ENCODE data around the gene PIGX.
"Not testable (repeated sequence)": the region's sequence is repeated elsewhere in the genome, so short reads cannot be mapped to it uniquely, and the experiment has no call there.

Gene PIGX

DNA sequence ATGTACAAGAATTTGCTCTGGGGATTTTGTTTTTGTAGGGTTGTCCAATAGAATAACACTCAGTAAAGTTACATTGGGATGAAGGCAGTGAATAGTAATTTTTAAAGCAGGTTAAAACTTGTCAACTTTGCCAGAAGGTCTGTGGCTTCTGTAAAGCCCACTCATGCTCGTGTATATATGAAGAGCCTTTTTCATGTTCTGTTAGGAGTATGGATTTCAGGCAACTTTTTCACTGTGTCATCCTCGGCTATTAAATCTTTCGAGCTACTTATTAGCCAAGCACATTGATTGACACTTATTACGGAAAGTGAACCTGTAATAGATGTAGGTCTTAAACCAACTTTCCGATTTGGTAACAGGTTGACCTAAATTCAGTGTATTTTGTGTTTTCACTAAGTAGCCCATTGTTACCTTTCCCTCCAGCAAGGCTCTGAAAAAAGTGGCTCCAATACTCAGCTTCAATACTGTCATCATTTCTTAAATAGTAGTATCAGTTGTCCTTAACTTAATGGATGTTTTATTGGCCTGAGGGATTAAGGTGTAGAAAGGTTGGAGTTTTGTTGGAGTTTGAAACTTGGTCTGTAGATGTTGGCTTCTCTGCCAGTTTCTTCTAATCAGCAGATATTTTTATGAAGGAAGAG lies 29.2 kb downstream of the PIGX start:
- DNase-seq, result no peak
- intact Hi-C loops (cut with DNase I), result no loop called here

DNA sequence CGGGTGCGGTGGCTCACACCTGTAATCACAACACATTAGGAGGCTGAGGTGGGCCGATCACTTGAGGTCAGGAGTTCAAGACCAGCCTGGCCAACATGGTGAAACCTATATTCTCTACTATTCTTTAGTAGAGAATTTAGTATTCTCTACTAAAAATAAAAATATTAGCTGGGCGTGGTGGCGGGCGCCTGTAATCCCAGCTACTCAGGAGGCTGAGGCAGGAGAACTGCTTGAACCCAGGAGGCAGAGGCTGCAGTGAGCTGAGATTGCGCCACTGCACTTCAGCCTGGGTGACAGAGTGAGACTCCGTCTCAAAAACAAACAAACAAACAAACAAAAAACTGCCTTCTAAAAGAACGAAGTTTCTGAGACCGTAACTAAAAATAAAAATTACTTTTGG lies 31.4 kb downstream of the PIGX start:
- intact Hi-C loops (cut with DNase I); DNase-seq: not testable (repeated sequence)

DNA sequence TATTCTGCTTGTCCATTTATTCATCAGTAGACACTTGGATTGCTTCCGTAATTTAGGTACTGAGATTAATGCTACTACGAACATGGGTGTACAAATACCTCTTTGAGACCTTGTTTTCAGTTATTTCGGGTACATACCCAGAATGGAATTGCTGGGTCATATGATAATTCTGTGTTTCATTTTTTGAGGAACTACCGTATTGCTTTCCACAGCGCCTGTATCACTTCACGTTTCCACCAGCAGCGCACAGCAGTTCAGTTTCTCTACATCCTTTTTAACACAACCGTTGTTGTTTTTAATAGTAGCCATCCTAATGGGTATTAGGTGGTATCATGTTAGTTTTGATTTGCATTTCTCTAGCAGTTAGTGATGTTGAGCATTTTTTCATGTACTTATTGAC lies 36.9 kb downstream of the PIGX start:
- intact Hi-C loops (cut with DNase I), result no loop called here
- DNase-seq, result no peak

DNA sequence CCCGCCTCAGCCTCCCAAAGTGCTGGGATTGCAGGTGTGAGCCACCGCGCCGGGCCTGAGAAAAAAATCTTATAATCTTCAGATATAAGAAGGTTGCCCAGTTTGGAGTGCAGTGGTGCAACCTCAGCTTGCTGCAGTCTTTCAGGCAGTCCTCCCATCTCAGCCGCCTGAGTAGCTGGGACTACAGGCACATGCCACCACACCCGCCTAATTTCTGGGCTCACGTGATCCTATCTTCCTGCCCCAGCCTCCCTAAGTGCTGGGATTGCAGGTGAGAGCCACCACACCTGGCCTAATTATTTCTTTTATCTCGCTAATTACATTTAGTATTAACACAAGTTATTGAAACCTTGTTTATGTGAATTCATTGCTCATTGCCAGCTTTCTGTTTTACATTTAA lies 41.0 kb downstream of the PIGX start:
- DNase-seq, result no peak
- intact Hi-C loops (cut with DNase I), result no loop called here

DNA sequence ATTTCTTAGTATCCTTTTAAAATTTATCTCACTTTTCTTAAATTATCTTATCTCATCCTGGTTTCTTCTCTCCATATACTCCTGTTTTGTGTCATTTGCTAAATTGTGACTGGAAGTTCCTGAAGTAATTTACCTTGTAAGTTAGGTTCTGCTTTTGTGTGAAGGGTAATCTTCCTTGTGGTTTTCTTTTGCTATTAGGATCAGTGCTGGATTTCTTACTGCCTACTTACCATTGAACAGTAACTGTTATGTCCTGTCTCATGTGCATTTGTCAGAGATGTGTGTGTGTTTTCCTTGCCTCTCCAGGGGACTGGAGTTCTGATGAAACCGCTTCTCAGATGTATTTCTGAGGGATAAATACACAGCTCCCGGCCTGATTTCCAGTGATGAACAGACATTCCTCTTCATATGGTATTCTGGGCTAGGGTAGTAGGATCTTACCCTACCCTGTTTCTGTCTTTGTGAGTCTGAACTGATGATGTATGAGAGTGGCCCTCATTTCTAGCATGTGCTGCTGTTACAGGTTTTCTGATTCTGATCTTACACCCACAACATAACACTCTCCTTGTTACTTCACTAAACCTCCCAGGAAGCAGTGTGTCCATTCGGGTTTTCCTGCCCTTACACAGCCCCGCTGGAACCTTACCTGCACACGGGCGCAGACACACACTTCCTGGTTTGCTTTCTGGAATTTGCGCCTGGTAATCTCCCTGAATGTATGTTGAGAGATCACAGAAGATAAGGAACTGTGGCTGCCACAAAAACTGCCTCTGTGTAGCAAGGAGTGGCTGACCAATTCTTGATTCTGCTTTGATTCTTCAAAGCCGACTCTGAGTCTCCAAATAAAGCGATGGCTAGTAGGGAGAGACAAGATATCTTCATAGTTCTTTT lies 42.2 kb downstream of the PIGX start:
- intact Hi-C loops (cut with DNase I), result no loop called here
- DNase-seq, result no peak

DNA sequence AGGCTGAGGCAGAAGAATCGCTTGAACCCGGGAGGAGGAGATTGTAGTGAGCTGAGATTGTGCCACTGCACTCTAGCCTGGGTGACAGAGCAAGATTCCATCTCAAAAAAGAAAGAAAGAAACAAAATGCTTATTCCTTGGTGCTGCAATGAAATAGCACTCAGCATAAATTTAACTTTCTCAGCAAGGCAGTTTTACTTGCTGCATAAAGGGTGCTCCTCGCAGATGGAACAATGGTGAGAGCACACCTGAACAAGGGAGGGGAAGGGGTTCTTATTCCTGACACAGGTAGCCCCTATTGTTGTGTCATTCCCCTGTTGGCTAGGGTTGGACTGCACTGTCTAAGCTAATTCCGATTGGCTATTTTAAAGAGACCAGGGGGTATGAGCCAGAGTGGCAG lies 44.6 kb downstream of the PIGX start:
- intact Hi-C loops (cut with DNase I), result no loop called here
- no peak for DNase-seq

DNA sequence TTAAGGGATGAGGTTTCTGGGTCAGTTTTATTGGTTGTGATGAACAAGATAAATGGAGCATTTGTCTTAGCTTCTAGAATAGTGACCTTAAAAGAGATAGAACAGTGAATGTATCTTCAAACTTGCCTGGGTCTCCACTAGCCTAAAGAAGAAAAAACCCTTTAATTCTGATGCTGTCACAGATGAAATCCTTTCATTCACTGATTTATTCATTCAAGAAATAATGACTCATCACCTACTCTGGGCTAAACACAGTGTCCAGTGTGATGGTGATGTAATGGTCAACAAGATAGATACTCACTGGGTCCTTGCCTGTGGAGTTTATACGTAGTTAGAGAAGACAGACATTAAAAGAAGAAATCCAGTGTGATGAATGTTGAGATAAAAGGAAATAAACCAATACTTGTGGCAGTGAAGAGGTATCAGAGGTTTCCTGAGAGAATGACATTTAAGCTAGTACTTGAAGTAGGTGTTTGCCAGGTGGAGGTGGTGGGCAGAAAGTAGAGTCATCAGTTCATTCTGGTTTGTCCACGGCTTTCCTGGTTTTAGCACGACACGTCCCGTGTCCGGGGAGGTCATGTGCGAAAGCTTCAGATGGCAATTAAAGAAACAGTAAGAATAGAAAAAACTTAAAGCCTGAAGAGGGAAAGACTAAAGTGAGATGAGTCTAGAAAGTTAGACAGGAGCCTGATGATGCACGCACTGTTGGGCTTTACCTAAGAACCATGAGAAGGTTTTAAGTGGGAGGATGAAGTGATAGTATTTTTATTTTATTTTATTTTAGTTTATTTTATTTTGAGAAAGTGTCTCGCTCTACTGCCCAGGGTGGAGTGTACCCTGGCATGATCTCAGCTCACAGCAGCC lies 45.9 kb downstream of the PIGX start:
- peak in 4 of 42 donors; percentile 18 to 54 (median 32) for DNase-seq

DNA sequence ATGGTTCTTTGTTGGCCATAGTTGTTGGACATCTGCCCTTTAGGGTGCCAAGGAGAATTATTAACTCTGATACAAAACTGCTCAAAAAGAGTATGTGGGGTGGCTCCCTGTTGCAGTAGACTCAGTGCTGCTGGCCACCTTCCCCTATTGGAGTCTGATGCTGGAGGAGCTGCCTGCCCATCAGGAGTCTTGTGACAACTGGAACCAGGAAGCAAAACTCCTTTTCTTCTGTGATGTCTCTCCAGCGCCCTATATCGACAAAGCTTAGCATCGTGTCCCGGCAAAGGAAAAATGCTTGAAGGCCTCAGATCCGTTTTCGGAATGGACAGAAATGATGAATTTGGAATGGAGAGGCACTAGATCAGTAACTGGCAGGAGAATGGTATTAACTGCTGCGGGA lies 51.0 kb downstream of the PIGX start:
- peak in 18 of 42 donors; percentile 11 to 80 (median 39) for DNase-seq
- intact Hi-C loops (cut with DNase I), result no loop called here

More for the DNA sequence above, 45.9 kb downstream of the PIGX start:
- intact Hi-C loops (cut with DNase I), result no loop called here

DNA sequence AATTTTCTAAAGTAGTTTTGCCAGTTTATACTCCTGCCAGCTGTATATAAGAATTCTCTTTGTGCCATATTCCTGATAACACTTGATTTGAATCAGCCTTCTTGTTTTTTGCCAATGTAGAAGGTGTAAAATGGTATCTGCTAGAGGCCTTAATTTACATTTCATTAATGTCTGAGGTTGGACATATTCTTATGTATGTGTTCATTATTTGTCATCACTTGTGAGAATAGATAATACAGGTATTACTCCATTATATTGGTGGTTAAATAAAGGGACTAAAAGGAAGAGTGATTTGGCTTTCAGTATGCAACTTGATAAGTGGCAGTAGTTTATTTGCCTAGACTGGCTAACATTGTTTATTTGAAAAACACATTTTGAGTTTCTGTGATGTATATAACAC lies 53.3 kb downstream of the PIGX start:
- no peak for DNase-seq
- intact Hi-C loops (cut with DNase I), result no loop called here

DNA sequence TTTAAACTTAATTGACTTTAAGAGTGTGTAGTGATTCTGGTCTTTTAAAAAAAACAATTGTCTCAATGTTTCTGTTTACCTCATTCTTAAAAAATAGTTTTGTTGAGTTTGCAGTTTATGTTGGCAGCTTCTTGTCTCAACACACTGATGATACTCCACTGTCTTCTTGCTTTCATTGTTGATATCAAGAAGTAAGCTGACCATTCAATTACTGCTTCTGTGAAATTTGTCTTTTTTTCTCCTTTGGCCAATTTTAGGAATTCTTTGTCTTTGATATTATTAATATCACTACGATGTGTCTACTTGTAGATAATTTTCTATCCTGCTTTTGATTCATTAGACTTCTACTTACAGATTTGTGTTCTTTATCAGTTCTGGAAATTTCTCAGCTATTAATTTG lies 58.9 kb downstream of the PIGX start:
- no peak for DNase-seq
- intact Hi-C loops (cut with DNase I), result no loop called here

DNA sequence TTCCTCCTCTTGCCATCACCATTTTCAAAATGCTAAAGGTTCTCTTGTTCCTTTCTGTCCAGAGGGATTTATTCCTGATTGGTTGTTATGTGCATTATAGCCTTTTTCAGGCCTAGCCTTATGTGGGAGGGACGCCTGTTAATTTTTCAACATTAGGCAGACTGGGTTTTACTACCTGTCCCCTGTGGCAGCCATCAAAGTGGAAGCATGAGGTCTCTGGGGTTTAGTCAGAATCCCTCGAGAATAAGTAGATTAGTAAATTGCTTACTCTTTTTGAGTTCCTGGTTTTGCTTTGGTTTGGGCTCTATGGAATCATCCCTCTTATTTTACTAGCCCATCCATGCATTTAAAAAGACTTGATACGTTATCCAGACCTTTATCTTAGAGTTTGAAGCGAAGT lies 59.9 kb downstream of the PIGX start:
- no peak for DNase-seq
- intact Hi-C loops (cut with DNase I), result no loop called here

DNA sequence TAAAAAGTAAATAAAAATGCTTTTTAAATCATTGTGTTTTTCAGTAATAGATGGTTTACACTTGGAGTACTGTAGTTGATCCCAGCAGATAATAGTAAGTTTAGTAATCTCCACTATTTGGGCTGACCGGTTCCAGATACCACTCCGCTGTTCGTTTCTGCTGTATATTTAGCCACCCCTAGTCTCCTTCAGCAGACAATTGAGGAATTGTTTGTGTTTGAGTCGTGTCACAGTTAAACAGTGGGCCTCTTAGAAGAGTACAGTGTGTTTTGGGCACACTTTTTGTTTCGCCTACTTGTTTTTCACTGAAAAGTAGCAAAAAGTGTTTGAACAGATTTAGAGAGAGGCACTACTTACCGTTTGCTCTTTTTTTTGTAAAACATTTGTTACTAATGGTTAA lies 60.7 kb downstream of the PIGX start:
- peak in 13 of 42 donors; percentile 8 to 69 (median 35) for DNase-seq
- intact Hi-C loops (cut with DNase I), result no loop called here

DNA sequence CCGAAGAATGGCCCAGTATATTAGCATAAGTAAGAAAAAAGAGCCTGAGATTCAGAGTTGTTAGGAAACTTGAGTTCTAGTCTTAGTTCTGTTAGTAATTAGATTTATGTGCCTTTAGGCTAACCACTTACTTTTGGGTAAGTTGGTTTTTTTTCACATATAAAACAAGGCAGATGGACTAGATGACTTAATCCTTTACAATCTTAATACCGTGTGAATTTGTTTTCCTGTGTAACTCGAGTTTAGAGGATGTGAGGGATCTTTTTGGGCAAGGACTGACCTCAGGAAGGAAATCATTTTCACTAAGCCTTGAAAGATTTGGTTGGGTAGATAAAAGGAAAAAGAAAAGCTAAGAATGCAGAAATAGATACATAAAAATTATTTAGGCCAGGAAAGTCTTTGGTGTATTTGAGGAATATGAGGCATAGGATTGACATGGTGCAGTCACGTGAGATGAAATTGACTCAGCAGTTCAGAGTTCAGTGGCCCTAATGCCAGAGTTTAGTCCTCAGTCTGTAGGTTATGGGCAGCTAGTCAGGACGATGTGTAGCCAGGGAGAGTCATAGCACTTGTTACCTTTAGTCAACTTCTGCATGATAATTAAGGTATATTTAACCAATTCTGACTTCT lies 62.1 kb downstream of the PIGX start:
- intact Hi-C loops (cut with DNase I), result no loop called here
- DNase-seq, result no peak

DNA sequence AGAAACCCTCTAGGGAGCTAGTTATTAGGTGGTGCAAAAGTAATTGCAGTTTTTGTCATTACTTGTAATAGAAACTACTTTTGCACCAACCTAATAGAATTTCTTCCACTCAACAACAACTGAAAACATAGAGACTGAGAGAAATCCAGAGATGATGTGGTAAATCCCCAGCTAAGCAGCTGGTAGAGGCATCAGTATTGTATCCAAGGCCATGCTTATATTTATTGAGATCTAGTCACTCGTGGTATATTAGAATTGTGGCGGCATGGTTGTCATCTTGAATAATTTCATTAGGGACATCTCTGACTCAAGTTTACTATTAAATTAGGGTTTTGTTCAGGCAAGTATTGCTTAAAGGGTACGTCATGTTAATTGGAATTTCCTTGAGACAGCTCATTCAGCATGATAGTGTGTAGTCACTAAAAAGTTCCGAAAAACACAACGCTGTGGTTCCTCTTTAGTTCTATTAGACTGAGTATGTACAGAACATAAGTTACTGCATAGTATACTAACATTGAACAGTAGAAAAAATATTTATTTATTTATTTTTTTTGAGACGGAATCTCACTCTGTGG lies 62.8 kb downstream of the PIGX start:
- intact Hi-C loops (cut with DNase I), result no loop called here
- DNase-seq, result no peak

DNA sequence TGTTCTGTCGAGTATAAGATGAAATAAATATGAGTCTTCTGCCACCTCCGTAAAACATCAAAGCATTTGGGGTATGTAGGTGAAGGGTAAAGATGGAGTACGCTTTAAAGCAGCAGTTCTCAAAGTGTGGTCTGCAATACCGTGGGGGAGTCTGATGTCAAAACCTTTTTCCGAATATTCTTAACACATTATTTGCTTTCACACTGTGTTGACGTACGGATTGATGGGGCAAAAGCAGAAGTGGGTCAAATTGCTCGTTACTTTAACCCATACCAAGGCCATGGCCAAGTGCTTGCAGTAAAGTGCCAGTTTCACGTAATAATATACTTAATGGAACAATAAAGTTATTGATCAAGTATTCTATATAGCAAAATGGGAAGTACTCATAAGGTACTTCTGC lies 63.8 kb downstream of the PIGX start:
- intact Hi-C loops (cut with DNase I), result no loop called here
- DNase-seq, result no peak

DNA sequence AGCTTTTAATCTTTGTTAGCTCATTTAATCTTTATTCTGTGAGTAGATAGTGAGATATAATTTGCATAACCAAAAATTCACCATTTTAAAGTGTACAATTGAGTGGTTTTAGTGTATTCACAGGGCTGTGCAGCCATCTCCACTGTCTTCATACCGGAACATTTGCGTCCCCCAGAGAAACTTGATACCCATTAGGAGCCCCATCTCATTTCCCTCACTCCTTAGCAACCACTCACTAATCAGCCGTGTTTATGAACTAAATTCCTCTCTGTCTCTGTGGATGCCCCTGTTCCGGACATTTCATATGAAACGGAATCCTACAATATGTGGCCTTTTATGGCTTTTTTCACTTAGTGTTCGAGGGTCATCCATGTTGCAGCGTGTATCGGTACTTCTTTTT lies 65.7 kb downstream of the PIGX start:
- intact Hi-C loops (cut with DNase I), result no loop called here
- DNase-seq, result no peak

DNA sequence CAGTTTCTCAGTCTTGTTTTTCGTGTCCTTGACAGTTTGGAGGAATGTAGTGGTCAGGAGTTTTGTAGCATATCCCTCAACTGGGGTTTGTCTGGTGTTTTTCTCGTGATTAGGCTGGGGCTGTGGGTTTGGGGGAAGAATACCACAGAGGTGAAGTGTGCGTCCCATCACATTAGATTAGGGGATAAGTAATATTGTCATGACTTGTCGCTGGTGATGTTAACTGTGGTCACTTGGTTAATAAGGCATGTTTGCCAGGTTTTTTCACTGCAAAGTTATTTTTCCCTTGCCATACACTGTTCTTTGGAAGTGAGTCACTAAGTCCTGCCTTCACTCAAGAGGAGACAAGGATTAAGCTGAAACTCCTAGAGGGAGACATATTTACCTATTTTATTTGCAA lies 66.6 kb downstream of the PIGX start:
- intact Hi-C loops (cut with DNase I), result no loop called here
- DNase-seq, result no peak

DNA sequence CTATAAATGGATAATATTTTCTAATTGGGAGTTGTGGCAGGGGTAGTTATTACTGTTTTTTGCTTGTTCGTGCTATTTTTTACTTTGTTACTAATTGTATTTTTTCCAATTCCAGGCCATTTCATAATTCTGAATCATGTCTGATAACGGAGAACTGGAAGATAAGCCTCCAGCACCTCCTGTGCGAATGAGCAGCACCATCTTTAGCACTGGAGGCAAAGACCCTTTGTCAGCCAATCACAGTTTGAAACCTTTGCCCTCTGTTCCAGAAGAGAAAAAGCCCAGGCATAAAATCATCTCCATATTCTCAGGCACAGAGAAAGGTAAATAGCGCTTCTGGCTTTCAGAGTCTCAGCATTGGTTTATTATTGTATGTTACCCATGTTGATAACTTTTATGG lies 70.3 kb downstream of the PIGX start:
- no peak for DNase-seq
- intact Hi-C loops (cut with DNase I), result no loop called here
